ENCODE results near the gene AFDN.
"Not testable (repeated sequence)": the region's sequence is repeated elsewhere in the genome, so short reads cannot be mapped to it uniquely, and the experiment has no call there.

AFDN gene

DNA sequence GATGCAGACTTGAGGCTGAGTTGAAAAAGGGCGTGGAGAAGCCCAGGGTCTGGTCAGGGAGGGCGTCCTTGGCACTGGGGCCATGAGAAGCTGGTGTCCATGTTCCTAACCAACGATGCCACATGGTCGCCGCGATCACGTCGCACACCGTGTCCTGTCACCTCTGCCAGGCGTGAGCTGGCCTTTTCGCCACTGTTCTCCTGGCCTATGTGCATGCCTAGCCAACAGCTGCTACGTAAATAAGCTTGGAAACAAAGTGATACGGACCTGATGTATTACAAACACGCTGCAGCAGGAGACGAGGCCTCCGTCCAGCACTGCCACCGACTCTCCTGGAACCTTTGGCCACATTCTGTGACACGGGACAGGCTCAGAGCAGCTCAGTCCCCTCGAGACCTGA is 148.7 kb downstream of the AFDN start:
- Histone ChIP-seq H3K36me3 (ENCODE audit: low read depth) (peaks cover 15% of the 10 kb centered on the region), H3K9me3 (ENCODE audit: severe bottlenecking) (no peaks in the 10 kb centered on the region), H3K27me3 (ENCODE audit: insufficient read depth, poor library complexity, severe bottlenecking) (no peaks in the 10 kb centered on the region), H3K4me1 (ENCODE audit: insufficient read depth, poor library complexity, severe bottlenecking) (no peaks in the 10 kb centered on the region), H3K27ac (ENCODE audit: poor library complexity, severe bottlenecking) (no peak overlapping the region), H3K4me3 (ENCODE audit: severe bottlenecking) (no peak overlapping the region)
- no peak for ATAC-seq (ENCODE audit: low read depth)
- TF ChIP-seq, protein P1, sequence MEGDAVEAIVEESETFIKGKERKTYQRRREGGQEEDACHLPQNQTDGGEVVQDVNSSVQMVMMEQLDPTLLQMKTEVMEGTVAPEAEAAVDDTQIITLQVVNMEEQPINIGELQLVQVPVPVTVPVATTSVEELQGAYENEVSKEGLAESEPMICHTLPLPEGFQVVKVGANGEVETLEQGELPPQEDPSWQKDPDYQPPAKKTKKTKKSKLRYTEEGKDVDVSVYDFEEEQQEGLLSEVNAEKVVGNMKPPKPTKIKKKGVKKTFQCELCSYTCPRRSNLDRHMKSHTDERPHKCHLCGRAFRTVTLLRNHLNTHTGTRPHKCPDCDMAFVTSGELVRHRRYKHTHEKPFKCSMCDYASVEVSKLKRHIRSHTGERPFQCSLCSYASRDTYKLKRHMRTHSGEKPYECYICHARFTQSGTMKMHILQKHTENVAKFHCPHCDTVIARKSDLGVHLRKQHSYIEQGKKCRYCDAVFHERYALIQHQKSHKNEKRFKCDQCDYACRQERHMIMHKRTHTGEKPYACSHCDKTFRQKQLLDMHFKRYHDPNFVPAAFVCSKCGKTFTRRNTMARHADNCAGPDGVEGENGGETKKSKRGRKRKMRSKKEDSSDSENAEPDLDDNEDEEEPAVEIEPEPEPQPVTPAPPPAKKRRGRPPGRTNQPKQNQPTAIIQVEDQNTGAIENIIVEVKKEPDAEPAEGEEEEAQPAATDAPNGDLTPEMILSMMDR (IDR thresholded peaks at IDR 0.05; ENCODE audit: poor library complexity, severe bottlenecking), result no peak
- no peak for DNase-seq (ENCODE audit: low spot score)

DNA sequence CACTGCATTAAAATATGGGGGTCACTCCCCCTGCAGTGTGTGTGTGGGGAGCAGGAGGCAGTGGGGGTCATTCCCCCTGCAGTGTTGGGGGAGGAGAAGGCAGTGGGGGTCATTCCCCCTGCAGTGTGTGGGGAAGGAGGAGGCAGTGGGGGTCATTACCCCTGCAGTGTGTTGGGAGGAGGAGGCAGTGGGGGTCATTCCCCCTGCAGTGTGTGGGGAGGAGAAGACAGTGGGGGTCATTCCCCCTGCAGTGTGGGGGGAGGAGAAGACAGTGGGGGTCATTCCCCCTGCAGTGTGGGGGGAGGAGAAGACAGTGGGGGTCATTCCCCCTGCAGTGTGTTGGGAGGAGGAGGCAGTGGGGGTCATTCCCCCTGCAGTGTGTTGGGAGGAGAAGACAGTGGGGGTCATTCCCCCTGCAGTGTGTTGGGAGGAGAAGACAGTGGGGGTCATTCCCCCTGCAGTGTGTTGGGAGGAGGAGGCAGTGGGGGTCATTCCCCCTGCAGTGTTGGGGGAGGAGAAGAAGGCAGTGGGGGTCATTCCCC is 149.5 kb downstream of the AFDN start:
- H3K36me3 ChIP-seq (ENCODE audit: low read depth); H3K4me3 ChIP-seq (ENCODE audit: severe bottlenecking); H3K27me3 ChIP-seq (ENCODE audit: insufficient read depth, poor library complexity, severe bottlenecking); H3K9me3 ChIP-seq (ENCODE audit: severe bottlenecking); DNase-seq (ENCODE audit: low spot score); H3K4me1 ChIP-seq (ENCODE audit: insufficient read depth, poor library complexity, severe bottlenecking); H3K27ac ChIP-seq (ENCODE audit: poor library complexity, severe bottlenecking); ATAC-seq (ENCODE audit: low read depth): not testable (repeated sequence)

DNA sequence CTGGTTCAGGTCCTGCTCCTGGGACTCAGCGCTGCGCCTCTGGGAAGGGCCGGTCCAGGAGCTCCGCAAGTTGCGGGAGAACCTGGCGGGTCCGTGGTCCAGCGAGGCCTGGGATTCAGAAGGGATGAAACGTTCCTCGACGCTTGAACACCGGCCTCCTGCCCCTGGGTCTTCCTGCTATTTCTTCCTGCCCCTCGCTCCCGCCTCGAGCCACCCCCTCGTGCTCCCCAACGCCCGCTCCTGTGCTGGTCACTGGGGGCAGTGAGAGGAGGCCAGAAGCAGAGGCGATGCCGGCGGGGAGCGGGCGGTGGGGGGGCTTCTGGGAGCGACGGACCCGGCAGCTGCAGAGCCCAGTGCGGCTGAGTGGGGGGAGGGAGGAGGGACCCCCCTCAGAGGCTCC is 150.0 kb downstream of the AFDN start:
- DNase-seq (ENCODE audit: low spot score), result no peak
- H3K9me3 ChIP-seq (ENCODE audit: severe bottlenecking), result no peaks in the 10 kb centered on the region
- TF ChIP-seq, protein P1 (IDR thresholded peaks at IDR 0.05; ENCODE audit: poor library complexity, severe bottlenecking), result no peak
- no peak overlapping the region for H3K27ac ChIP-seq (ENCODE audit: poor library complexity, severe bottlenecking)
- H3K36me3 ChIP-seq (ENCODE audit: low read depth), result 0 out of 2 replicates have a peak, but pooled peaks cover 3% of the 10 kb centered on the region
- H3K4me3 ChIP-seq (ENCODE audit: severe bottlenecking), result no peak overlapping the region
- no peaks in the 10 kb centered on the region for H3K4me1 ChIP-seq (ENCODE audit: insufficient read depth, poor library complexity, severe bottlenecking)
- H3K27me3 ChIP-seq (ENCODE audit: insufficient read depth, poor library complexity, severe bottlenecking), result no peaks in the 10 kb centered on the region
- ATAC-seq (ENCODE audit: low read depth), result no peak

DNA sequence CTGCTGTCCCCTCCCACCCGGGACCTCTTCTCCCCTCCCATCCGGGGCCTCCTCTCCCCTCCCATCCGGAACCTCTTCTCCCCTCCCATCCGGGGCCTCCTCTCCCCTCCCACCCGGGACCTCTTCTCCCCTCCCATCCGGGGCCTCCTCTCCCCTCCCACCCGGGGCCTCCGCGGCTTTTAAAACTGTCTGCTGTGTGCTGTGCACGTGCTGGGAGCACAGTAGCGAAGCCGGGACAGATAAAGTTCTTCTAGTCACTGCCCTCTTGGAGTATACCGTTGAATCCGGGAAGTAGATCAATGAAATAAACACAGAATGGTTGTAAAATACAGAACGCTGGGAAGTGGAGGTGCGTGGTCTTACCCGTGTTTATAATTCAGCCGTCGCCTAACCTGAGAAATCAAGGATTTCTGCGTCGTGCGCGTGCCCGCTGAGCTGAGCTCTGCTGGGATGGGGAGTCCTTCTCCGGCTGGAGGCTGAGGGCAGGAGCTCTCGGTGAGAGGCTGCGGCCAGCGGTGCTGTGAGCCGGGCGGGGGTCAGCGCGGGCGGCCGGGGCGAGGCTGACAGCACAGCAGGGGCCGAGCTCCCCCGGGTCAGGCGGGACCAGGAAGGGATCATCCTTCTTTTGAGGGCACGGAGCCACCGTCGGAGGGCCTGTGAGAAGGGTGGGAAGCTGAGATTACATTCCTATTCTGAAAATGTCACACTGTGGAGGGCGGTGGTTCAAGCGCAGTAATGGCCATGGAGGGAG is 151.2 kb downstream of the AFDN start:
- no peaks in the 10 kb centered on the region for H3K4me1 ChIP-seq (ENCODE audit: insufficient read depth, poor library complexity, severe bottlenecking)
- ATAC-seq (ENCODE audit: low read depth) (no peak), DNase-seq (ENCODE audit: low spot score) (no peak)
- H3K9me3 ChIP-seq (ENCODE audit: severe bottlenecking), result no peaks in the 10 kb centered on the region
- H3K36me3 ChIP-seq (ENCODE audit: low read depth), result no peaks in the 10 kb centered on the region
- TF ChIP-seq, protein P1 (IDR thresholded peaks at IDR 0.05; ENCODE audit: poor library complexity, severe bottlenecking), result no peak
- no peak overlapping the region for H3K27ac ChIP-seq (ENCODE audit: poor library complexity, severe bottlenecking)
- no peaks in the 10 kb centered on the region for H3K27me3 ChIP-seq (ENCODE audit: insufficient read depth, poor library complexity, severe bottlenecking)
- H3K4me3 ChIP-seq (ENCODE audit: severe bottlenecking), result no peak overlapping the region

DNA sequence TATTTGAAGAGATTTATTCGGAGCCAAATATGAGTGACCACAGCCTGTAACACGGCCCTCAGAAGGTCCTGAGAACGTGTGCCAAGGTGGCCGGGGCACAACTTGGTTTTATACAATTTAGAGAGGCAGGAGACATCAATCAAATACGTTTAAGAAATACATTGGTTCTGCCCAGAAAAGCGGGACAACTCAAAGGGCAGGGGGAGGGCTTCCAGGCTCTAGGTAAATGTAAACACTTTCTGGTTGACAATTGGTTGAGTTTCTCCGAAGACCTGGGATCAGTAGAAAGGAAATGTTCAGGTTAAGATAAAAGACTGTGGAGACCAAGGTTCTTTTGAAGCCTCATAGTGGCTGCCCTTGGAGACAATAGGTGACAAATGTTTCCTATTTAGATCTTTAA is 151.9 kb downstream of the AFDN start:
- Histone ChIP-seq H3K27ac (ENCODE audit: poor library complexity, severe bottlenecking) (no peak overlapping the region), H3K4me3 (ENCODE audit: severe bottlenecking) (no peak overlapping the region), H3K4me1 (ENCODE audit: insufficient read depth, poor library complexity, severe bottlenecking) (no peaks in the 10 kb centered on the region), H3K36me3 (ENCODE audit: low read depth) (no peaks in the 10 kb centered on the region), H3K9me3 (ENCODE audit: severe bottlenecking) (no peaks in the 10 kb centered on the region), H3K27me3 (ENCODE audit: insufficient read depth, poor library complexity, severe bottlenecking) (no peaks in the 10 kb centered on the region)
- DNase-seq (ENCODE audit: low spot score), result no peak
- TF ChIP-seq, protein P1 (IDR thresholded peaks at IDR 0.05; ENCODE audit: poor library complexity, severe bottlenecking), result no peak
- ATAC-seq (ENCODE audit: low read depth), result no peak
